Activated CD8-positive, alpha-beta T cell treated with anti-CD3 and anti-CD28 coated beads for 36 hours (primary cell): ENCODE measurements around the gene PXMP4. TPM values are rescaled to one million over a fixed set of nuclear protein-coding genes. Genes with fewer than 3 reads are reported as not detected.
A peak's percentile ranks its signal among the peaks of the same experiment; 100 is the strongest.

ENCODE experiments used
- ATAC-seq: fragments of 200-7000 bp; cut with Tn5 transposase; one replicate; pipeline ENCODE4 v1.10.0; 2021; ENCODE audit warnings: mild to moderate bottlenecking, moderate library complexity
- CTCF ChIA-PET: fragments of 350-600 bp; sonication (Branson Sonifier 250); formaldehyde crosslinking; loops from one replicate; lab custom pipeline; 2021; ENCODE audit warnings: antibody characterized with exemption; lab: Charles Lee
- POLR2A ChIA-PET: fragments of 350-600 bp; sonication (Branson Sonifier 250); formaldehyde crosslinking; loops from one replicate; lab custom pipeline; 2021; ENCODE audit warnings: antibody characterized with exemption; lab: Charles Lee
- DNase-seq: peaks from one replicate; pipeline ENCODE4 v3.0.0-alpha.2; 2020
- H3K27ac Mint-ChIP-seq: one replicate; pipeline ENCODE4 v1.8.0; 2021; ENCODE audit warnings: mild to moderate bottlenecking, mixed read lengths
- H3K27me3 Mint-ChIP-seq: one replicate; pipeline ENCODE4 v1.8.0; 2021; ENCODE audit warnings: mixed read lengths
- H3K36me3 Mint-ChIP-seq: one replicate; pipeline ENCODE4 v1.8.0; 2021; ENCODE audit warnings: low read depth, mixed read lengths
- H3K4me1 Mint-ChIP-seq: one replicate; pipeline ENCODE4 v1.8.0; 2021; ENCODE audit warnings: low read depth, mixed read lengths
- H3K4me3 Mint-ChIP-seq: one replicate; pipeline ENCODE4 v1.8.0; 2021; ENCODE audit warnings: mild to moderate bottlenecking, moderate library complexity, mixed read lengths
- H3K9me3 Mint-ChIP-seq: one replicate; pipeline ENCODE4 v1.8.0; 2021; ENCODE audit warnings: mixed read lengths
- intact Hi-C: fragments of 100-400 bp; cut with micrococcal nuclease; formaldehyde crosslinking; loops from one replicate; pipeline ENCODE4 v1.10.0; 2022
- total RNA-seq, 2 experiments: library from RNA; stranded (reverse); gene quantifications; one replicate each; pipeline ENCODE4 v1.2.3, GENCODE V29; 2021
- TF ChIP-seq, protein P1 (sequence below): fragments of 200-600 bp; IDR thresholded peaks from one replicate; pipeline ENCODE4 v1.8.0; 2022; ENCODE audit warnings: antibody characterized with exemption, mild to moderate bottlenecking

The PXMP4 gene
- total RNA-seq, 2 experiments from 2014 or later, result 6.9 to 7.3 TPM

DNA sequence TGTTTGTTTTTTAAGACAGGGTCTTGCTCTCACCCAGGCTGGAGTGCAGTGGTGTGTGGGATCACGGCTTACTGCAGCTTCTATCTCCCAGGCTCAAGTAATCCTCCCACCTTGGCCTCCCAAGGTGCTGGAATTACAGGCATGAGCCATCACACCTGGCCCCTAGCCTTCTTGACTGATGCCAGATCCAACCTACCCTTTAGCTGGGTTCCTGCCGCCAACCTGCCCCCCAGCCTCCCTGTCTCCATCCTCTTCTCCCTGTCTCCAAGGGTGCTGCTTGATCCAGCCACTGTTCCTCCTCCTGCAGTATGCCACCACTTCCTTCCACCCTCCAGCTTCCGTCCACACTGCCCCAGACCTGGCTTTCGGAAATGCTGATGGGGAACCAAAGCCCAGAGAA is 61.2 kb downstream of the PXMP4 start:
- ChIA-PET CTCF (interaction anchor here (2.0 kb wide), 1 partner anchor 9 kb away, joined by 7 read pairs; no protein-coding TSS in a partner anchor), POLR2A (interaction anchor here (3.8 kb wide), 1 partner anchor 8 kb away, joined by 16 read pairs; the partner anchor contains the start of gene ACTL10)
- no peak overlapping the region for H3K27ac Mint-ChIP-seq
- H3K4me3 Mint-ChIP-seq, result no peak overlapping the region
- no peaks in the 10 kb centered on the region for H3K27me3 Mint-ChIP-seq
- H3K36me3 Mint-ChIP-seq, result no peaks in the 10 kb centered on the region
- no peaks in the 10 kb centered on the region for H3K9me3 Mint-ChIP-seq
- intact Hi-C loops, result no loop called here
- TF ChIP-seq, protein P1, sequence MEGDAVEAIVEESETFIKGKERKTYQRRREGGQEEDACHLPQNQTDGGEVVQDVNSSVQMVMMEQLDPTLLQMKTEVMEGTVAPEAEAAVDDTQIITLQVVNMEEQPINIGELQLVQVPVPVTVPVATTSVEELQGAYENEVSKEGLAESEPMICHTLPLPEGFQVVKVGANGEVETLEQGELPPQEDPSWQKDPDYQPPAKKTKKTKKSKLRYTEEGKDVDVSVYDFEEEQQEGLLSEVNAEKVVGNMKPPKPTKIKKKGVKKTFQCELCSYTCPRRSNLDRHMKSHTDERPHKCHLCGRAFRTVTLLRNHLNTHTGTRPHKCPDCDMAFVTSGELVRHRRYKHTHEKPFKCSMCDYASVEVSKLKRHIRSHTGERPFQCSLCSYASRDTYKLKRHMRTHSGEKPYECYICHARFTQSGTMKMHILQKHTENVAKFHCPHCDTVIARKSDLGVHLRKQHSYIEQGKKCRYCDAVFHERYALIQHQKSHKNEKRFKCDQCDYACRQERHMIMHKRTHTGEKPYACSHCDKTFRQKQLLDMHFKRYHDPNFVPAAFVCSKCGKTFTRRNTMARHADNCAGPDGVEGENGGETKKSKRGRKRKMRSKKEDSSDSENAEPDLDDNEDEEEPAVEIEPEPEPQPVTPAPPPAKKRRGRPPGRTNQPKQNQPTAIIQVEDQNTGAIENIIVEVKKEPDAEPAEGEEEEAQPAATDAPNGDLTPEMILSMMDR, result no peak
- peaks cover 7% of the 10 kb centered on the region for H3K4me1 Mint-ChIP-seq
- ATAC-seq (no peak), DNase-seq (peak; percentile 0)

DNA sequence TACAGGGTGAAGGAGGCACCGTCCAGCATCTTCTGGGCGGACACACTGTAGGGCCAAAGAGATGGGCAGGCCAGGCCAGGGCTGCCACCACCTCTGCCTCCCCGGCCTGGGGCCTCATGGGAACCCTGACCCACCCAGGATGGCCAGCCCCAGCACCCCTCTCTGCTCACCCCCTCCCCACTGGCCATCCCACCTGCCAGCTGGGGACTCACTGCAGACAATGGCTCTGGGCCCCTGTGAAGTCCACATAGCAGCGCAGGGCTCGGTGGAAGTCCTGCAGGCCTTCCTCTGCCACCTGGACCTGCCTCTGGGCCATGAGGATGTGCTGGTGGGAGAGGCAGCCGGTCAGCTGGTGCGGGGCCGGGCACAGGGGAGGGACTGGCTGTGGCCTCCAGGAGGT is 61.6 kb downstream of the PXMP4 start:
- TF ChIP-seq, protein P1, result no peak
- Mint-ChIP-seq H3K27ac (no peak overlapping the region), H3K27me3 (no peaks in the 10 kb centered on the region), H3K9me3 (no peaks in the 10 kb centered on the region), H3K4me1 (peaks cover 7% of the 10 kb centered on the region), H3K36me3 (no peaks in the 10 kb centered on the region), H3K4me3 (no peak overlapping the region)
- ChIA-PET POLR2A (interaction anchor here (3.8 kb wide), 1 partner anchor 9 kb away, joined by 16 read pairs; the partner anchor contains the start of gene ACTL10), CTCF (interaction anchor here (2.0 kb wide), 1 partner anchor 10 kb away, joined by 7 read pairs; no protein-coding TSS in a partner anchor)
- no peak for DNase-seq
- ATAC-seq, result no peak
- intact Hi-C loops, result no loop called here

DNA sequence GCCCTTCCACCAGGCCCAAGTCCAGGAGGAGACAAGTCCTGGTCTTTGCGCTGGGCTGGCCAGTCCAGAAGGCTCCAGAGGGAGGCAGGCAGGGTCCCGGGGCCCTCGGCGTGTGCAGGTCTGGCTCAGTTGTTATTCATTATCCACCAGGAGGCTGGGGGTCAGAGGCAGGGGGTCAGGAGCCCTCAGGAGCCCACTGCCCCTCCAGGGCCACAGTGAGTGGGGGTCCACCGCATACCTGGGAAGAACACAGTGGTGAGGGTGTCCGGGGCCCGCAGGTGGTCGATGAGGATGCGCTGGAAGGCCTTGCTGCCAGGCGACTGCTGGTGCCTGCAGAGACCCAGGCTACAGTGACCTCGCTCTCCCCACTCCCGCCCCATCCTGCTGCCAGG is 62.4 kb downstream of the PXMP4 start:
- ATAC-seq (no peak), DNase-seq (peak; percentile 1)
- Mint-ChIP-seq H3K4me1 (peaks cover 10% of the 10 kb centered on the region), H3K9me3 (no peaks in the 10 kb centered on the region), H3K27ac (no peak overlapping the region), H3K27me3 (no peaks in the 10 kb centered on the region), H3K4me3 (no peak overlapping the region), H3K36me3 (no peaks in the 10 kb centered on the region)
- ChIA-PET POLR2A (interaction anchor here (3.8 kb wide), 1 partner anchor 9 kb away, joined by 16 read pairs; the partner anchor contains the start of gene ACTL10), CTCF (no interaction called here)
- intact Hi-C loops, result no loop called here
- TF ChIP-seq, protein P1, result no peak

DNA sequence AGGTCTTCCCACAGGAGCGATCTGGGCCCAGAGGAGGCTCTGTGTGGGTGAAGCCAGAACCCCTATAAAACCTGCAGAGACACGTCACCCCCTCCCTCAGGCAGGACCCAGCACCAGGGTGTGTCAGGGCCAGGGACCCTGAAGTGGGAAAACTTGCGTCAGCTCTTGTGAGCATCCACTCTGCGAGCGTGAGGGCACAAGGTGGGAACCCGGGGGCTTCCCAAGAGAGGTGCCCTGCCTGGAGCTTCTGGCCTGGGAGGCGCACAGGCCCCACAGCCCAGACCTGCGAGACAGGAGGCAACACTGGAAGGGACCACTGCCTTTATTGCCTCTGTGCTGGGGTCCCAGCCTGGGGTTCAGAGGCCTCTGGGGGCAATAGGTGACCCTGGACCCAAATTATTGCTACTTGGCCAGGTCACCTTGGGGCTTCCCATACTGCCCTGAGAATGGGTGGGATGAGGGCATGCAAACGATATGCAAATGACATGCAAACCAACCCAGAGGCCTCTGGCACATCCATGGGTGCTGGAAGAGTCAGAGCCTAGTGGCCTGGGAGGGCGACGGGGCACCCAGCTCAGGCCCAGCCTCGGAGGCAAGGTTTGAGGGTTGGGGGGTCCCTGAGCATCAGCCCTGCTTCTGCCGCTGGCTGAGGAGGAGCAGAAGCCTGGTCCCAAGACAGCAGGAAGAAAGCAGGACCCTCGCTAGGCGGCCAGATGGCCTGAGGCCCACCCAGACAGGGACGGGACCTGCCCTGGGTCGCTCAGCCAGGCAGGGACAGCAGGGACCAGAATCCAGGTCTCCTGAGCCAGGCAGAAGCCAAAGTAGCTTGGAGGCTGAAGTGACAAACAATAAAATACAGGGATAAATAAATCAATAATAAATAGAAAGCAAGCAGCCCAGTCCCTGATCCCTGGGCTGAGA is 63.1 kb downstream of the PXMP4 start:
- DNase-seq, result no peak
- Mint-ChIP-seq H3K9me3 (no peaks in the 10 kb centered on the region), H3K4me1 (peaks cover 12% of the 10 kb centered on the region), H3K36me3 (no peaks in the 10 kb centered on the region), H3K4me3 (no peak overlapping the region), H3K27ac (no peak overlapping the region), H3K27me3 (no peaks in the 10 kb centered on the region)
- TF ChIP-seq, protein P1, result no peak
- ChIA-PET POLR2A (interaction anchor here (3.8 kb wide), 1 partner anchor 10 kb away, joined by 16 read pairs; the partner anchor contains the start of gene ACTL10), CTCF (no interaction called here)
- intact Hi-C loops, result no loop called here
- ATAC-seq, result no peak
